Small intestine (tissue), 7 donors: ENCODE data around the gene GATA1. TPM values are rescaled to one million over a fixed set of nuclear protein-coding genes. Genes with fewer than 3 reads are reported as not detected.

ENCODE experiments used
- DNase-seq, 2 donors: peaks; one replicate each; pipeline versions ENCODE4 v3.0.0 to v3.0.0-alpha.2; 2013
- FAIRE-seq: peaks from 2 replicates; lab custom pipeline; 2012; peaks lifted over from hg19 to GRCh38; lab: Jason Lieb, UNC
- H3K27ac ChIP-seq, 3 donors: one replicate each; pipeline ENCODE4 v1.5.1; 2013; ENCODE audit warnings: low read length in 2 of 3, mild to moderate bottlenecking in 2 of 3, control low read depth in 1 of 3, inconsistent platforms in 1 of 3, low read depth in 1 of 3, moderate library complexity in 1 of 3
- H3K27me3 ChIP-seq, 3 donors: one replicate each; pipeline ENCODE4 v1.6.1; 2013; ENCODE audit warnings: low read length in 3 of 3, inconsistent platforms in 1 of 3; ENCODE audit not compliant: control insufficient read depth in 3 of 3, insufficient read depth in 3 of 3
- H3K36me3 ChIP-seq, 3 donors: one replicate each; pipeline ENCODE4 v1.6.1; 2013; ENCODE audit warnings: low read length in 3 of 3, inconsistent platforms in 1 of 3, low read depth in 1 of 3, mild to moderate bottlenecking in 1 of 3, moderate library complexity in 1 of 3; ENCODE audit not compliant: control insufficient read depth in 3 of 3, insufficient read depth in 2 of 3
- H3K4me1 ChIP-seq, 3 donors: one replicate each; pipeline ENCODE4 v1.6.1; 2013; ENCODE audit warnings: low read length in 2 of 3, inconsistent platforms in 1 of 3, low read depth in 1 of 3, mild to moderate bottlenecking in 1 of 3, moderate library complexity in 1 of 3; ENCODE audit not compliant: control insufficient read depth in 3 of 3, insufficient read depth in 2 of 3
- H3K4me3 ChIP-seq, 3 donors: one replicate each; pipeline ENCODE4 v1.5.1; 2013; ENCODE audit warnings: low read length in 3 of 3, control low read depth in 1 of 3, inconsistent platforms in 1 of 3, low read depth in 1 of 3, mild to moderate bottlenecking in 1 of 3, moderate library complexity in 1 of 3
- H3K9me3 ChIP-seq, 2 donors: one replicate each; pipeline ENCODE4 v1.6.1; 2013; ENCODE audit warnings: low read depth in 1 of 2, low read length in 1 of 2; ENCODE audit not compliant: control insufficient read depth in 2 of 2, insufficient read depth in 1 of 2
- WGBS, 3 donors: extraction: QIAGEN DNeasy Blood & Tissue Kit; methylation state at CpG; one replicate each; pipeline ENCODE4 v1.1.7; 2013; 5-methylcytosine and 5-hydroxymethylcytosine counted together
- polyA plus RNA-seq, 4 donors: library from polyadenylated mRNA; stranded (reverse) in 3 of 4; unstranded in 1 of 4; fragments of 200-250 nt in 3 of 4; fragments of 120-200 nt in 1 of 4; gene quantifications; one replicate each; pipeline versions ENCODE4 v1.2.1 to v1.2.3, GENCODE V29; 2013
- donor health status: healthy with polysubstance abuse.
- donor health status: control.
- donor health status: control.
- donor health status: Bipolar disorder and iron deficiency.
- donor health status: healthy.

GATA1 gene
- polyA plus RNA-seq, 4 donors: 0.09 to 0.32 TPM; not detected in 2

DNA sequence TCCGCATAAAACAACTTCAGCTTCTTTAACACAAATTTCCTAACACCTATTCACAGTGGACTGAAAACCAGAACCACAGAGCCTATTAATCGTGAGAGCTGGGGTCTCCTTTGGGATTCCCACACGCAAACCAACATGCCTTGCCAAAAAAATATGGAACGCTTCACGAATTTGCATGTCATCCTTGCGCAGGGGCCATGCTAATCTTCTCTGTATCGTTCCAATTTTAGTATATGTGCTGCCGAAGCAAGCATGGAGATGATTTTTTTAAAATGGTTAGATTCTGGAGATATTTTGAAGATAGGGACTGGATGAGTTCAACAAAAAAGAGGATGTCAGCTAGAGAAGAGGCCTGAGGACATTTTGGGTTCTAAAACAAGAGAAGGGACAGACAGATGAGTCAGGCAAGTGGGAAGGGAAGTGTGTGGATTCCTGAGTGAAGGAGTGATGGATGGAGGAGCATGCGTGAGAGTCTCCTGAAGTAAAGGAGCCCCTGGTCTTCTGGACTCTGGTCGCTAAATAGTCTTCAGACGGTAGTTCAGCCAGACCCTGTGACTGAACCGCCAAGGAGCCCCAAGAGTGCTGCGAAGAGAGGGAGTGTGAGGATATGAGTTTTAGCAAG is 9.5 kb upstream of the GATA1 start:
- DNase-seq (no peak), FAIRE-seq (no peak)
- H3K36me3 ChIP-seq: no peaks in the 10 kb centered on the region
- no peaks in the 10 kb centered on the region for H3K27me3 ChIP-seq
- no peaks in the 10 kb centered on the region for H3K9me3 ChIP-seq
- no peak overlapping the region for H3K4me3 ChIP-seq
- H3K27ac ChIP-seq: no peak overlapping the region
- H3K4me1 ChIP-seq: no peaks in the 10 kb centered on the region
- WGBS, 3 donors: 77 to 91% (median 84%) methylated on average over 13 of the region's 13 CpGs

GRCh38 chrX:48779399-48779798 is 7.0 kb upstream of the GATA1 start:
- no peak for FAIRE-seq

GRCh38 chrX:48781705-48782104 is 4.7 kb upstream of the GATA1 start:
- Histone ChIP-seq H3K27me3 (no peaks in the 10 kb centered on the region), H3K36me3 (no peaks in the 10 kb centered on the region), H3K4me3 (no peak overlapping the region), H3K27ac (no peak overlapping the region), H3K4me1 (no peaks in the 10 kb centered on the region), H3K9me3 (no peaks in the 10 kb centered on the region)
- no peak for FAIRE-seq
- 87 to 95% (median 93%) methylated on average over 6 of the region's 6 CpGs for WGBS, 3 donors
- DNase-seq: no peak

More at GRCh38 chrX:48779399-48779798, 7.0 kb upstream of the GATA1 start:
- 84 to 91% (median 85%) methylated on average over 5 to 7 of the region's 7 CpGs for WGBS, 3 donors
- H3K27ac ChIP-seq: no peak overlapping the region
- H3K27me3 ChIP-seq: no peaks in the 10 kb centered on the region
- no peak overlapping the region for H3K4me3 ChIP-seq
- H3K36me3 ChIP-seq: no peaks in the 10 kb centered on the region
- no peaks in the 10 kb centered on the region for H3K9me3 ChIP-seq
- no peaks in the 10 kb centered on the region for H3K4me1 ChIP-seq
- DNase-seq: no peak

DNA sequence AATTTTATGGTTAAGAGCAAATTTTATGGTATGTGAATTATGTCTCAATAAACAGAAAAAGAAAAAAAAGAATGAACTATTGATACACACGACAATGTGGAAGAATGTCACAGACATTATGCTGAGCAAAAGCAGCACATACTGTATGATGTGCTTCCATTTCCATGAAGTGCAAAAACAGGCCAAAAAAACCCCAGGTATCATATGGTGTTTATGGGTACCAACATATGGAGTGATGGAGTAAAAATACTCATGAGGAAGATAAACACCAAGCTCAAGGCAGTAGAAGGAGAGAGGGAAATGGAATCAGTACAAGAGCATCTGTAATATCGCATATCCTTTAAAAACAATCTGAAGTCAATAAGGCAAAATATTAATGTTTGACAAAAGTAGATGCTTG is 4.2 kb upstream of the GATA1 start:
- H3K4me1 ChIP-seq: no peaks in the 10 kb centered on the region
- no peaks in the 10 kb centered on the region for H3K27me3 ChIP-seq
- H3K4me3 ChIP-seq: no peak overlapping the region
- H3K9me3 ChIP-seq: no peaks in the 10 kb centered on the region
- no peak overlapping the region for H3K27ac ChIP-seq
- FAIRE-seq (no peak), DNase-seq (no peak)
- no peaks in the 10 kb centered on the region for H3K36me3 ChIP-seq
- WGBS, 3 donors: 60 to 84% (median 74%) methylated on average over 2 of the region's 2 CpGs

- Histone ChIP-seq H3K4me1 (no peaks in the 10 kb centered on the region), H3K27me3 (no peaks in the 10 kb centered on the region), H3K9me3 (no peaks in the 10 kb centered on the region), H3K4me3 (no peak overlapping the region), H3K27ac (no peak overlapping the region), H3K36me3 (no peaks in the 10 kb centered on the region)
- no peak for DNase-seq
- 68 to 80% (median 71%) methylated on average over 9 to 13 of the region's 13 CpGs for WGBS, 3 donors
- no peak for FAIRE-seq
Measured at GRCh38 chrX:48782795-48783194, 3.6 kb upstream of the GATA1 start.

GRCh38 chrX:48784726-48785125 is 1.7 kb upstream of the GATA1 start:
- FAIRE-seq (no peak), DNase-seq (no peak)
- Histone ChIP-seq H3K4me1 (no peaks in the 10 kb centered on the region), H3K9me3 (no peaks in the 10 kb centered on the region), H3K27me3 (no peaks in the 10 kb centered on the region), H3K4me3 (no peak overlapping the region), H3K36me3 (no peaks in the 10 kb centered on the region), H3K27ac (no peak overlapping the region)
- WGBS, 3 donors: 37 to 45% (median 39%) methylated on average over 3 of the region's 3 CpGs

DNA sequence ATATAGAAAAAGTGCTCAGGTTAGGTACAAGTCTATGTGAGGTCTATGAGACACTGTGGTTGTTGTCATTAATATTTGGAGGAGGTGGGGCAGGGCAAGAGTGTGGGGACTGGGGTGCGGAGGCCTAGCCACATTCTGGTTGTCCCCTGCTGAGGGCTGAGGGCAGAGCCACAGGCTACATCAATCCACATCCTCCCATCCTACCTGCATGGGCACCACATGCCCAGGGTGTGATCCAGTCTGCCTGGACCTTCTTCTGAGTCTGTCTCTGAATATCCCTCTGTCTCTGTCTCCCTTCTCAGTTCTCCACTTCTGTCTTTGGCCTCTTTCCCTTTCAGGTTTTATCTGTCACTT is 1.2 kb upstream of the GATA1 start:
- H3K4me1 ChIP-seq: no peaks in the 10 kb centered on the region
- no peak overlapping the region for H3K4me3 ChIP-seq
- no peak for DNase-seq
- no peaks in the 10 kb centered on the region for H3K36me3 ChIP-seq
- no peak overlapping the region for H3K27ac ChIP-seq
- WGBS, 3 donors: 75 to 95% methylated on average over 1 of the region's 1 CpG; no CpG with 5 or more reads in 1 of the 3 donors
- no peak for FAIRE-seq
- H3K9me3 ChIP-seq: no peaks in the 10 kb centered on the region
- no peaks in the 10 kb centered on the region for H3K27me3 ChIP-seq

- WGBS, 3 donors: 54 to 76% (median 64%) methylated on average over 13 to 16 of the region's 16 CpGs
- H3K4me3 ChIP-seq: no peak overlapping the region
- no peaks in the 10 kb centered on the region for H3K27me3 ChIP-seq
- DNase-seq (no peak), FAIRE-seq (no peak)
- no peaks in the 10 kb centered on the region for H3K4me1 ChIP-seq
- H3K36me3 ChIP-seq: no peaks in the 10 kb centered on the region
- H3K9me3 ChIP-seq: no peaks in the 10 kb centered on the region
- H3K27ac ChIP-seq: no peak overlapping the region
Measured at GRCh38 chrX:48785540-48786214, 713 bp upstream of the GATA1 start.
